GM18861 (cell line): ENCODE results near the gene SLX9.
A peak's percentile ranks its signal among the peaks of the same experiment; 100 is the strongest.

ENCODE experiments used
- ATAC-seq: cut with Tn5 transposase; IDR thresholded peaks from one replicate; pipeline ENCODE4 v1.9.1; 2021; ENCODE audit not compliant: unreplicated experiment

Gene SLX9

GRCh38 chr21:44939532-44940115, at the start of gene SLX9:
TSS of gene SLX9 (plus strand) at chr21:44940029. CDS start at chr21:44940058, 29 bp downstream.
- peak; percentile 68 for ATAC-seq

- no peak for ATAC-seq
Observed at GRCh38 chr21:44890338-44890931, 49.4 kb upstream of the SLX9 start.

GRCh38 chr21:44890961-44891541, 48.8 kb upstream of the SLX9 start:
- ATAC-seq = no peak

DNA sequence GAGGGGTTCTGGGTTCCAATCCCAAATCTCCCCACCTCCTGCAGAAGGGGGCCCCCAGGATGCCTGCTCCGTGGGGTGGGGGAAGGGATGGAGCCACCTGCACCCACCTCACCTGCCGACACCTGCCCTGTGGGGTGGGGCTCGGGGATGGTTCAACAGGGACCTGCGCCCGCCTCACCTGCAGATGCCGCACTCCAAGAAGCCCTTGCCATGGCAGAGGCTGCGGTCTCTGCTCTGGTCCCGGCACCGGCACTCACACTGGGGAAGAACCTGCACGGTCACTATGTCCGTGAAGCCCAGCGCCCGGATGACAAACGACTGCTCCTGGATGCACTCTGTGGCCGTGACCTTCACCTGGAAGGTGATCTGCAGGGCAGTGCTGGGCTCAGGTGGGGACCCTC, 48.2 kb upstream of the SLX9 start:
- no peak for ATAC-seq

DNA sequence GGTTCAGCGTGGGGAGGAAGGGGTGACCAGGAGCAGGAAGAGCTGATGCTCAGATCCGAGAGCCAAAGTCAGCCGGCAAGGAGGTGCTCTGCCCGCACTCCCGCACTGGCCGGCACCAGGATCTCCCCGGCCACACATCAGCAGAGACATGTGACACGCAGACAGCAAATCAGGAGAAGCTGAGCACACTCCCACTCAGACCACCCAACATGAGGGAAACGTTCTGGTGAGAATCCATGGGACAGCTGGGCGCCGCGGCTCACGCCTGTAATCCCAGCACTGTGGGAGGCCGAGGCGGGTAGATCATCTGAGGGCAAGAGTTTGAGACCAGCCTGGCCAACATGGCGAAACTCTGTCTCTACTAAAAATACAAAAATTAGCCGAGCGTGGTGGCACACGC, 47.7 kb upstream of the SLX9 start:
- no peak for ATAC-seq

DNA sequence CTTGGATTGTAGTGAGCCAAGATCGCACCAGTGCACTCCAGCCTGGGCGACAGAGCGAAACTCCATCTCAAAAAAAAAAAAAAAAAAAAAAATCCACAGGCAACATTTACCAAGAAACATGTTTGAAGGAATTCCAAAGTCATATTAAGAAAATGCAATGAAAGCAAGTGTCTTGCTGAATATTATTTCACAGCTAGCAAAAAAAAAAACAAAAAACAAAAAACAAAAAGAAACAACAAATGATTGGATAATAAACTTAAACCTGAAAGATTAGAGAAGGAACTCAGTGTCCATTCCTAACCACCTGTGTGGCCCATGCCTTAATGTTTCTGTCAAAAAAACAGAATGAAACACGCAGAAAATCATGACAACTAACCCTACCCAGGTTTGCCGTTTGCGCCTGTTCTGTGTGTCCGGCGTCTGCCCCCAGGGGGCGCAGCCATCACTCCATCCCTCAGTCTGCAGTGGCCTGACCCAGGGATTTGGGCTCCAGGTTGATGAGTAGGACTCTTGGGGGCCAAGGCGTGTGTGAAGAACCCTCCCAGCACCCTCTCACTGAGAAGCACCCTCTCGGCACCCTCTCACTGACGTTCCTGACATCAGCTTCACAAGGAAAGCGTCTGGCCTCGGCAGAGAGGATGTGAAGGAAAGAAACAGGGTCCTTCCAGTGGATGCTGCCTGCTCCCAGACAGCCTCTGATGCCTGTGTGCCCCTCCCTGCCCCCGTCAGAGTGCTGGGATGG, 47.1 kb upstream of the SLX9 start:
- no peak for ATAC-seq

DNA sequence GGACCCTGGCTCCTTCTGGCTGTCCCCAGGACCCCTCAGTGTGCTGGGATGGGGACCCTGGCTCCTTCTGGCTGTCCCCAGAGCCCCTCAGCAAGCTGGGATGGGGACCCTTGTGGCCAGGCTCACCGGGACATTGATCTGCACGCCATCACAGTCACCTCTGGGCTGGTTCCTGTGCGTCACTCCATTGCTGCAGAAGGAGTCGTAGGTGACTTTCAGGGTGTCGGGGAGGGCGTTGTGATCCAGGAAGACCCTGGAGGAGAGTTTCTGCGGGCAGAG, 46.6 kb upstream of the SLX9 start:
- ATAC-seq = no peak

DNA sequence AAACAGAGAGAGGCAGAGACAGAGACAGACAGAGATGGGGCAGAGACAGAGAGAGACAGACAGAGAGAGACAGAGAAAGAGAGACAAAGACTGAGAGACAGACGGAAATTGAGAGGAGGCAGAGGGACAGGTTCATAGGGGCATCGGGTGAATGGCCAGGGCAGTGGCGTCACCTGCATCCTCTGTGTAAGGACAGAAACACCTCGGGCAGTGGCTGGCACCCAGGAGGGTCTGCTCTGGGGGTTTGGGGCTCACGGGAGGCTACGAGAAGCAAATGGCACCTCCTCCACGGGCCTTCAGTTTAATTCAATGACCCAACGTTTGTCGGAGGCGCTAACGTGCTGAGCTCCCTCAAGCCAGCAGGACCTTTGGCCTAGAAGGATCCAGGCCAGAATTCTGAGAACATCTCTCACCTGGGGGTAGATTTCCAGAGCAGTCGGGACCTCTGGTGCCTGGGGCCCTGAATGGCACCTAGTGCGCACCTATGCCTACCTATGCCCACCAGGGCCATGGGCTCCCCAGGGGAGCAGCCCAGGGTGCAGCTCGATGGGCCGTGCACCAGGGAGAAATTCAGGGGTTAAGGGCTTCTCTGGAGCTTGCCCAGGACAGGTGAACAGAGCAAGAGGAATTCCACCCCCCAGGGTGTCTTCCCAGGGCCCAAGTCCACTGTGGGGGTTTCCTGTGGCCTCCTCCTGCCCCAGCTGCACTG, 45.7 kb upstream of the SLX9 start:
- ATAC-seq = no peak

GRCh38 chr21:44894687-44895302, 45.0 kb upstream of the SLX9 start:
- no peak for ATAC-seq

DNA sequence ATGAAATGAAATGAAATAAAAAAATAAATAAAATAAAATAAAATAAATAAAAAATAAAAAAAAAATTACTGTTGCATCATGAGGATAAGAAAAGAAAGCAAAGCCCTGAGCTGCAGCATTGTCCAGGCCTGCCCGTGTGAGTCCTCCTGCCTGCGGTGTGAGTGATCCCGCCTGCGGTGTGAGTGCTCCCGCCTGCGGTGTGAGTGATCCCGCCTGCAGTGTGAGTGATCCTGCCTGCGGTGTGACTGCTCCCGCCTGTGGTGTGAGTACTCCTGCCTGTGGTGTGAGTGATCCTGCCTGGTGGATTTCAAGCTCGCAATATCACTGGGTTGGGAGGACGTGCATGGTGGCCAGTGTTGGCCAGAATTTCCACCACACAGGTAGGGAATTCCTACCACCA, 44.0 kb upstream of the SLX9 start:
- ATAC-seq = no peak

- ATAC-seq = no peak
Observed at GRCh38 chr21:44896561-44897286, 43.1 kb upstream of the SLX9 start.

DNA sequence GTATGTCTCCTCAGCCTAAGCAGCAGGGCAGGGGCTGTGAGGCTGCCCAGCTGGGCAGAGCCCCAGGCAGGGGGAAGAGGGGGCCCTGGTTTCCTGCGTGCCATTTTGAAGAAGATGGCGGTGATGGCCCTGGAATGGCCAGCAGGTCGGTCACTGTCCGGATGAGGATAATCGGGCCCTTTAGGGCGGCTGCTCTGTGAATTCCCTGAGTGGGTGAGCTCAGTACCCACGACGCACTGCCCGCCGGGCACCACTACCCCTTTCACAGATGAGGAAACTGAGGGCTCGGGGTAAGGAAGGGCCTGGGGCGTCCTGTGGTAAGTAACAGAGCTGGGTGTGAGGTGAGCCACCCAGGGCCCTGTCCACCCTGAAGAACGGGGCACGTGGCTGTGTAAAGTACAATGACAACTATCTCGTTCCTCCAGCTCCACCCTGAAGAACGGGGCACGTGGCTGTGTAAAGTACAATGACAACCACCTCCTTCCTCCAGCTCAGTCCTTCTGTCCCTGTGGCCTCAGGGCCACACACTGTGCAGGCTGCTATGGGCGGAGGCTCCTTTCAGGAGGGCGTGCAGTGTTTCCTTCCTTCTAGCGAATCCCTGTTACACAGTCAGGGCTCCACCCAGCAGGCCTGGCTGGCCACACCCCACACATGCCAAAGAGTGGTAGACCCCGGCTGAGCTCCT, 42.4 kb upstream of the SLX9 start:
- no peak for ATAC-seq

DNA sequence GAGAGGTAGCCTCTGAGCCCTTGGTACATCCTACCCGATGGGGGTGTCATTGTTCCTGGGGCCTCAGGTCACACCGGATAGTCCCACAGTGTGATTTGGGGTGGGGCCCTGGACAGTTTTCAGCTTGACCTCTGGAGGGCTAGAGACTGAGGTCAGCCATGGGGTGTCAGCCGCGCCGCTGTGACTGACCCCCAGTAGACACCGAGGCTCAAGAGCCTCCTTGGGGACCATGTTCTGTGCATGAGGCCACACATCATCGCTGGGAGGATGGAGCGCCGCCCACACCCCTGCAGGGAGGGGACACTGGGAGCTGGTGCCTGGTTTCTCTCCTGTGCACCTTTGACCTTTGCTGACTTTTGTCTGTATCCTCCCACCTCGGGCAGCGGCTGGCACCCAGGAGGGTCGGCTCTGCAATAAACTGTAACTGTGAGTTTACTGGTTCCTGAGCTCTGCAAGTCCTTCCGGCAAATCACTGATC, 41.8 kb upstream of the SLX9 start:
- ATAC-seq = no peak

GRCh38 chr21:44898851-44899767, 40.7 kb upstream of the SLX9 start:
- ATAC-seq = no peak

DNA sequence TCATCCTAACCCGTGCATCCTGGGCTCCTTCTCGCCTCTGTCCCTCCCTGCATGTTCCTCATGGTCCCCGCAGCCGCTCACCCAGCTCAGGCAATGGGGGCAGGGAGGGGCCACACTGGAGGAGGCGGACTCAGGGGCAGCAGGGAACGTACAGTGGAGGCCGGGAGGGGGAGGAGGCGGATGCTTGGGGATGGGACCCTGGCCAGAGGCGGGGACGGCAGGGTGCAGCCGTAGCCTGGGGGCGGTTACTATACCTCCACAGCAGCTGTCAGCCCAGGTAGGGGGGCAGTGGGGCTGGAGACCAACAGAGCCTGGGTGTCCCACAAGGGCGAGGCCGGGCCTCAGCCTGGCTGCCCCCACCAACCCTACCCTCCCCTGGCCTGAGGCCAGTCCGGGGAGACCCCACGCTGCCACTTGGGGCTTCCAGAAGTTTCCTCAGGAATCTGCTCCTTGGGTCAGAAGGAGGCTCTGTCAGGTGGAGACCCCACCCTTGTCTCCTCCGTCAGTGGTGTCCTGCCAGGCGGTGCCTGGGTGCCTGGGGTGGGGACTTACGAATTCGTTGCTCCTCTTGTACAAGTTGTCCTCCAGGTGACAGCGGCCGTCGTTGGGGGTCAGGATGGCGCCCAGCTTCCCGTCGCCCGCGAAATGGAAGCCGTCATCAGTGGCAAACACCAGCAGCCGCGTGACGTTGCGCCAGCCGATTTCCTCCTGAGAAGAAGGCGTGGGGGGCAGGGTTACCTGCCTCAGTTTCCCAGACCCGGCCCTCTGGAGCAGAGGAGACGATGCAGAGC, 39.9 kb upstream of the SLX9 start:
- ATAC-seq = no peak

DNA sequence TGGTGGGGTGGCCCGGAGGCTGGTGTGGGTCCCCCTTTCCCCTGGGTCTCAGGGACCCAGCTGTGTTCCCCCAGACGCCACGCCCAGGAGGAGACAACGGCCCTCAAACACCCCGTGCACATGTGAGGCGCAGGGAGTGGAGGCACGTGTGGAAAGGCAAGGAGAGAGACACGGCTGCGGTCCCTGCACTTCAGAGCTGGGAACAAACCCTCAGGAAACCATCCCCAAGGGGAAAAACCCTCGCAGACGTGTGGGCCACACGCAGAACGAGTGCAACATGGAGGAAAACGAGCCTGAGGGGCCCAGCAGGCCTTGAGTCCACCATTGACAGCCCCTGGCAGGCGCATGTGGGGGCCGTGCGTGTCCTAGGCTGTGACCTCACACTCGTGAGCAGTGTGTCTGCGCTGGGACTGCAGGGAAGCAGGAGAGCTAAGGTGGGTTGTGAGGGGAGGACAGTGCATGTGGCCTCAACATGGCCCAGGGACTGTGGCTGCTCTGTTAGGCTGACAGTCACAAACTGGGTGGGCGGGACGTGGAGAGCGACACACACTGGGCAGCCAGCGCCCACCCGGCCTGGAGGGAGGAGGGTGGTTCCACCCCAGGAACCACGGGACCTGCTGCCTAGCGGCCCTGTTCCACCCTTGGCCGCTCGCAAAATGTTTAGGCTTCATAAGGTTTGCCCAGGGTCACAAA, 39.1 kb upstream of the SLX9 start:
- ATAC-seq = no peak

DNA sequence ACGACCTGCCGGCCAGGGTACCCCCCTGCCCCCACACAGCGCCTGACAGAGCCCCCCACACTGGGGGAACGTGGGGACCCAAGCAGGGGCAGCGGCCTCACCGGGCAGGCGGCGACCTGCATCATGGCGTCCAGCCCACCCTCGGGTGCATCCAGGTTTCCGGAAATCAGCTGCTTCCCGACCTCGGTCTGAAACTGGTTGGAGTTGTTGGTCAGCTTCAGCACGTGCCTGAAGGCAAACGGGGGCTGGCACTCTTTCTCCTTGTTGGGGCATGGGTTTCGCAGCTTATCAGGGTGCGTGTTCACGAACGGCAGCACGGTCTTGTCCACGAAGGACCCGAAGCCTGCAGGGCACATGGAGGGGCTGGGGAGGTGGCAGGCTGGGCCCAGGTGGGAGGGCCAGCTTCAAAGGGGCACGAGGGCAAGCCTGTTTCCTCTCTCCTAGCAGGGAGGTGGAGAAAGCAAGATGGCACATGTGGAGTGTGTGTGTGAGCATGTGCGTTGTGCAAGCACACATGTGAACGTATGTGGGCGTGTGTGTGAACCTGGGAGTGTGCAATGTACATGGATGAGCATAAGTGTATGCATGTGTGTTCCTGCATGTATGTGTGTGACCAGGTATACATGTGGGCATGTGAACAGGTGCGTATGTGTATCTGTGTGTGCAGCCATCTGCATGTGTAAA, 38.3 kb upstream of the SLX9 start:
- no peak for ATAC-seq
